GM21381 (cell line): ENCODE data around the gene PCDH10.
"Not testable (repeated sequence)": the region's sequence is repeated elsewhere in the genome, so short reads cannot be mapped to it uniquely, and the experiment has no call there.

ENCODE experiments used
- ATAC-seq: cut with Tn5 transposase; IDR thresholded peaks from one replicate; pipeline ENCODE4 v1.9.1; 2021; ENCODE audit warnings: mild to moderate bottlenecking, moderate library complexity; ENCODE audit not compliant: unreplicated experiment

The PCDH10 gene

GRCh38 chr4:133208694-133209285 is 59.7 kb downstream of the PCDH10 start:
- ATAC-seq = no peak

- no peak for ATAC-seq
Observed at GRCh38 chr4:133233922-133234321, 84.8 kb downstream of the PCDH10 start.

- not testable (repeated sequence) for ATAC-seq
Observed at GRCh38 chr4:133240451-133240850, 91.4 kb downstream of the PCDH10 start.
